K562 (cell line): ENCODE measurements around the gene ETHE1.

Experiments used
- DPF2 ChIP-seq: fragments of 450-650 bp; IDR thresholded peaks from 2 replicates; pipeline ENCODE4 v1.6.1; 2016
- KDM5B ChIP-seq: fragments of 200-600 bp; sonication (generic); IDR thresholded peaks from 2 replicates; pipeline ENCODE4 v1.6.1; 2012; ENCODE audit warnings: low read depth, mild to moderate bottlenecking, moderate library complexity, low read length, control low read depth, inconsistent platforms; ENCODE audit not compliant: insufficient replicate concordance
- ZNF347 ChIP-seq: fragments of 450-650 bp; formaldehyde crosslinking; IDR thresholded peaks from 2 replicates; pipeline ENCODE4 v1.4.0; 2020; ENCODE audit warnings: low read depth, mild to moderate bottlenecking, moderate library complexity

DNA sequence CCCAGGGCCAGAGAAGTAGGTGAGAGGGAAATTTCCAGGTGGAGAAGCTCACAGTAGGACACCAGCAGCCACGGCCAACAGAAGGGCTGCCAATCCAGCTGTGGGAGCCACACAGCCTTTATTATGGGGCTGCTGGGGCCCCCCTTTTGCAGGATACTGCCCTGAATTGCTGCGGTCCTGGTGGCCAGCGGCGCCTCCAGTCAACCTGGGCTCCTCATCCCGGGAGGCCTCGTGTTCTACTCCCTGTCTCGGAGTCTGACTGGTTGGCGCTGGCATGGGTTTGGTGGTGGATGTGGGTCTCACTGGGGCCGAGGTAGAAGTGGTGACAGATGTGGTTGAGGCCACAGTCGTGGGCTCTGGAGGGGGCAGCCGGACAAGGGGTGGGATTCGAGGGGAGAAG is 65.7 kb downstream of the ETHE1 start:
- TF ChIP-seq ZNF347 (no peak), DPF2 (no peak), KDM5B (no peak)
